PFSK-1 (cell line): ENCODE results near the gene FUT7.

Experiments
- POLR2AphosphoS5 ChIP-seq: IDR thresholded peaks from 2 replicates; pipeline ENCODE4 v1.6.1; 2012; ENCODE audit warnings: low read depth, mild to moderate bottlenecking, control low read depth, low read length, moderate library complexity
- REST ChIP-seq, 2 experiments: IDR thresholded peaks; 2 replicates each; pipeline versions ENCODE4 v1.6.1 to v1.8.0; 2011 to 2012; ENCODE audit warnings: low read depth in 2 of 2, low read length in 2 of 2, control low read depth in 1 of 2, inconsistent platforms in 1 of 2, mild to moderate bottlenecking in 1 of 2, moderate library complexity in 1 of 2; ENCODE audit not compliant: insufficient read depth in 1 of 2
- SIN3A ChIP-seq: IDR thresholded peaks from 2 replicates; pipeline ENCODE4 v1.6.1; 2012; ENCODE audit warnings: mild to moderate bottlenecking, low read length, moderate library complexity, borderline replicate concordance; ENCODE audit not compliant: insufficient read depth
- TAF1 ChIP-seq: IDR thresholded peaks from 2 replicates; pipeline ENCODE4 v1.6.1; 2012; ENCODE audit warnings: low read length, control low read depth, borderline replicate concordance; ENCODE audit not compliant: insufficient read depth

DNA sequence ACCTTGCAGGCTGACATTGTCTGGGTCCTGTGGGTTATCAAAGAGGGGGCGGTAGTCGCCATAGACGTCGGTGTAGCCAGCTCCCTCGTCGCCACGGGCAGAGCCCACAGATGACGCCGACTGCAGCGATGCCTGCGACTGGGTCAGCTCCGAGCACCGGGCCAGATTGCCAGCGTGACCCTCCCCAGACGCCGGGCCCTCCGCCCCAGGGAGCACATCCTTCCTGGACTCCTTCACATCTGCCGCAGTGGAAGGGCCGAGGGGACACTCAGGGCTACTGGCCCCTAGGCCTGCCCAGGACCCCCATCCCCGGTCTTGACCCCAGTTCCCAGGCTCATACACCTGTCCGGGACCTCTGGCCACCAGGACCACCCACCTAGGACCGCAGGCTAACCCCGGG lies 17.7 kb downstream of the FUT7 start:
- TF ChIP-seq TAF1 (no peak), SIN3A (no peak), POLR2AphosphoS5 (no peak), REST (IDR thresholded peaks at IDR 0.05; ENCODE audit: insufficient read depth in 1 of 2, low read depth in 2 of 2, low read length in 2 of 2) (no peak)
